Measurements from ENCODE around the gene SETBP1. TPM values are rescaled to one million over a fixed set of nuclear protein-coding genes. Genes with fewer than 3 reads are reported as not detected.

The SETBP1 gene
- total and polyA plus RNA-seq, 2 of the 13 experiments (the other 11 are each of a cell fraction or from before 2014, with no cell fraction given), result 0.18 to 0.65 TPM

DNA sequence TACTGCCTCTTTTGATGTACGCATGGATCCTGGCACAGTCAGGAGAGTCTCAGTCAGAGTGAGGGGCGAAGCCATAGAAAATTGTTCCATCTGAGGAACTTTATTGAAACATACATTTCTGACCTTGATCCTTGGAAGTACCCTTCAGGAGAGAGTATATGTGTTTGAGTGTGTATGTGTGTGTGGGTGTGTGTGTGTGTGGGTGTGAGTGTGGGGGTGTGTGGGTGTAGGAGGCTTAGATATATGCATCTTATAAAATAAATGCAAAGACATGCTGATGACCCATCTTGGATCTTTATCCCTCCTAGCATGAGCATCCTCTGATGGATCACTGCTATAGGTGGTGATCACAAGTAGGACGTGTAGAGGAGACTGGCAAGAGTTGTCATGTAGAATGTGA, 93.5 kb downstream of the SETBP1 start:
- H3K9ac ChIP-seq (ENCODE audit: insufficient read depth, low read depth, low read length), result no peak overlapping the region
- BruUV-seq (replicated peaks), result no TSS peak
- CTCF ChIA-PET (ENCODE audit: low intra/inter-chr PET ratio, low total read pairs), result no interaction called here
- H3K4me3 ChIP-seq (replicated peaks in 1 of 3; ENCODE audit: insufficient read depth in 1 of 3, low read depth in 2 of 3, low read length in 3 of 3), result no peak overlapping the region
- DNase-seq (ENCODE audit: low spot score), result no peak
- no peaks in the 10 kb centered on the region for H3K27me3 ChIP-seq (ENCODE audit: control insufficient read depth in 1 of 2, insufficient read depth in 2 of 2, low read length in 2 of 2)
- H3K4me2 ChIP-seq (ENCODE audit: low read depth, low read length), result no peak overlapping the region
- peaks cover 56% of the 10 kb centered on the region for H3K4me1 ChIP-seq (ENCODE audit: insufficient read depth, low read length)
- no peak for ATAC-seq
- no peaks in the 10 kb centered on the region for H3K79me2 ChIP-seq (ENCODE audit: insufficient read depth, low read length)
- no peak for FAIRE-seq
- no peaks in the 10 kb centered on the region for H4K20me1 ChIP-seq (ENCODE audit: insufficient read depth, low read length)
- H3K27ac ChIP-seq (ENCODE audit: extremely low read length, insufficient read depth, low read length), result no peak overlapping the region
- no peaks in the 10 kb centered on the region for H3K36me3 ChIP-seq (replicated peaks in 1 of 2; ENCODE audit: control insufficient read depth in 1 of 2, insufficient read depth in 2 of 2, low read length in 2 of 2)
- in situ Hi-C loops (cut with HindIII; ENCODE audit: extremely low pct_ligation_motif_present, low pct_unique_long_range_greater_than_20kb), result no loop called here
- H2AFZ ChIP-seq (ENCODE audit: low read length), result no peak overlapping the region
- POLR2A ChIA-PET, result no interaction called here
- TF ChIP-seq, protein P1, sequence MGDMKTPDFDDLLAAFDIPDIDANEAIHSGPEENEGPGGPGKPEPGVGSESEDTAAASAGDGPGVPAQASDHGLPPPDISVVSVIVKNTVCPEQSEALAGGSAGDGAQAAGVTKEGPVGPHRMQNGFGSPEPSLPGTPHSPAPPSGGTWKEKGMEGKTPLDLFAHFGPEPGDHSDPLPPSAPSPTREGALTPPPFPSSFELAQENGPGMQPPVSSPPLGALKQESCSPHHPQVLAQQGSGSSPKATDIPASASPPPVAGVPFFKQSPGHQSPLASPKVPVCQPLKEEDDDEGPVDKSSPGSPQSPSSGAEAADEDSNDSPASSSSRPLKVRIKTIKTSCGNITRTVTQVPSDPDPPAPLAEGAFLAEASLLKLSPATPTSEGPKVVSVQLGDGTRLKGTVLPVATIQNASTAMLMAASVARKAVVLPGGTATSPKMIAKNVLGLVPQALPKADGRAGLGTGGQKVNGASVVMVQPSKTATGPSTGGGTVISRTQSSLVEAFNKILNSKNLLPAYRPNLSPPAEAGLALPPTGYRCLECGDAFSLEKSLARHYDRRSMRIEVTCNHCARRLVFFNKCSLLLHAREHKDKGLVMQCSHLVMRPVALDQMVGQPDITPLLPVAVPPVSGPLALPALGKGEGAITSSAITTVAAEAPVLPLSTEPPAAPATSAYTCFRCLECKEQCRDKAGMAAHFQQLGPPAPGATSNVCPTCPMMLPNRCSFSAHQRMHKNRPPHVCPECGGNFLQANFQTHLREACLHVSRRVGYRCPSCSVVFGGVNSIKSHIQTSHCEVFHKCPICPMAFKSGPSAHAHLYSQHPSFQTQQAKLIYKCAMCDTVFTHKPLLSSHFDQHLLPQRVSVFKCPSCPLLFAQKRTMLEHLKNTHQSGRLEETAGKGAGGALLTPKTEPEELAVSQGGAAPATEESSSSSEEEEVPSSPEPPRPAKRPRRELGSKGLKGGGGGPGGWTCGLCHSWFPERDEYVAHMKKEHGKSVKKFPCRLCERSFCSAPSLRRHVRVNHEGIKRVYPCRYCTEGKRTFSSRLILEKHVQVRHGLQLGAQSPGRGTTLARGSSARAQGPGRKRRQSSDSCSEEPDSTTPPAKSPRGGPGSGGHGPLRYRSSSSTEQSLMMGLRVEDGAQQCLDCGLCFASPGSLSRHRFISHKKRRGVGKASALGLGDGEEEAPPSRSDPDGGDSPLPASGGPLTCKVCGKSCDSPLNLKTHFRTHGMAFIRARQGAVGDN (CRISPR knock-in tag; IDR thresholded peaks at IDR 0.05), result no peak
- TF ChIP-seq NCOR1 (IDR thresholded peaks at IDR 0.05; ENCODE audit: borderline replicate concordance, low read length), result no peak
- no peaks in the 10 kb centered on the region for H3K9me3 ChIP-seq (ENCODE audit: low read length)
- intact Hi-C loops (cut with micrococcal nuclease; ENCODE audit: unreplicated experiment), result no loop called here
- 41% methylated on average over 3 of the region's 3 CpGs for WGBS (ENCODE audit: low lambda C conversion rate)

- Histone ChIP-seq H3K4me1 (ENCODE audit: insufficient read depth, low read length) (peaks cover 34% of the 10 kb centered on the region), H4K20me1 (ENCODE audit: insufficient read depth, low read length) (no peaks in the 10 kb centered on the region), H3K79me2 (ENCODE audit: insufficient read depth, low read length) (no peaks in the 10 kb centered on the region), H3K4me3 (replicated peaks in 1 of 3; ENCODE audit: insufficient read depth in 1 of 3, low read depth in 2 of 3, low read length in 3 of 3) (no peak overlapping the region), H2AFZ (ENCODE audit: low read length) (no peak overlapping the region), H3K4me2 (ENCODE audit: low read depth, low read length) (no peak overlapping the region), H3K9ac (ENCODE audit: insufficient read depth, low read depth, low read length) (no peak overlapping the region), H3K27me3 (ENCODE audit: control insufficient read depth in 1 of 2, insufficient read depth in 2 of 2, low read length in 2 of 2) (no peaks in the 10 kb centered on the region), H3K36me3 (replicated peaks in 1 of 2; ENCODE audit: control insufficient read depth in 1 of 2, insufficient read depth in 2 of 2, low read length in 2 of 2) (no peaks in the 10 kb centered on the region), H3K27ac (ENCODE audit: extremely low read length, insufficient read depth, low read length) (no peak overlapping the region), H3K9me3 (ENCODE audit: low read length) (no peaks in the 10 kb centered on the region)
- in situ Hi-C loops (cut with HindIII; ENCODE audit: extremely low pct_ligation_motif_present, low pct_unique_long_range_greater_than_20kb), result loop anchor here (25.0 kb wide), 1 partner anchor 90 kb away; the partner anchor contains the start of gene SETBP1
- intact Hi-C loops (cut with micrococcal nuclease; ENCODE audit: unreplicated experiment), result no loop called here
- no peak for DNase-seq (ENCODE audit: low spot score)
- TF ChIP-seq ZMYM4 (CRISPR knock-in tag; IDR thresholded peaks at IDR 0.05), result no peak
- no peak for TF ChIP-seq CCAR2 (optimal IDR thresholded peaks at IDR 0.05; ENCODE audit: low read depth, low read length)
- TF ChIP-seq KDM6A (CRISPR knock-in tag; IDR thresholded peaks at IDR 0.05; ENCODE audit: low read depth), result no peak
- TF ChIP-seq HIVEP1 (CRISPR knock-in tag; IDR thresholded peaks at IDR 0.05), result no peak
- TF ChIP-seq SSRP1 (CRISPR knock-in tag; IDR thresholded peaks at IDR 0.05), result no peak
- no peak for TF ChIP-seq ZNF703 (CRISPR knock-in tag; IDR thresholded peaks at IDR 0.05; ENCODE audit: borderline replicate concordance)
- no peak for TF ChIP-seq ZNF180 (CRISPR knock-in tag; IDR thresholded peaks at IDR 0.05; ENCODE audit: borderline replicate concordance, low read depth)
- FAIRE-seq, result no peak
- POLR2A ChIA-PET, result no interaction called here
- ATAC-seq, result no peak
- no TSS peak for BruUV-seq (replicated peaks)
- CTCF ChIA-PET (ENCODE audit: low intra/inter-chr PET ratio, low total read pairs), result no interaction called here
- WGBS (ENCODE audit: low lambda C conversion rate), result 52% methylated on average over 8 of the region's 10 CpGs
These were observed 96.9 kb downstream of the SETBP1 start for GRCh38 chr18:44777457-44778192.
